GM21515 (cell line): Measurements from ENCODE around the gene LRRC8A.
"Not testable (repeated sequence)": the region's sequence is repeated elsewhere in the genome, so short reads cannot be mapped to it uniquely, and the experiment has no call there.

Source experiments
- ATAC-seq: cut with Tn5 transposase; IDR thresholded peaks from one replicate; pipeline ENCODE4 v1.9.1; 2021; ENCODE audit not compliant: unreplicated experiment

LRRC8A gene

DNA sequence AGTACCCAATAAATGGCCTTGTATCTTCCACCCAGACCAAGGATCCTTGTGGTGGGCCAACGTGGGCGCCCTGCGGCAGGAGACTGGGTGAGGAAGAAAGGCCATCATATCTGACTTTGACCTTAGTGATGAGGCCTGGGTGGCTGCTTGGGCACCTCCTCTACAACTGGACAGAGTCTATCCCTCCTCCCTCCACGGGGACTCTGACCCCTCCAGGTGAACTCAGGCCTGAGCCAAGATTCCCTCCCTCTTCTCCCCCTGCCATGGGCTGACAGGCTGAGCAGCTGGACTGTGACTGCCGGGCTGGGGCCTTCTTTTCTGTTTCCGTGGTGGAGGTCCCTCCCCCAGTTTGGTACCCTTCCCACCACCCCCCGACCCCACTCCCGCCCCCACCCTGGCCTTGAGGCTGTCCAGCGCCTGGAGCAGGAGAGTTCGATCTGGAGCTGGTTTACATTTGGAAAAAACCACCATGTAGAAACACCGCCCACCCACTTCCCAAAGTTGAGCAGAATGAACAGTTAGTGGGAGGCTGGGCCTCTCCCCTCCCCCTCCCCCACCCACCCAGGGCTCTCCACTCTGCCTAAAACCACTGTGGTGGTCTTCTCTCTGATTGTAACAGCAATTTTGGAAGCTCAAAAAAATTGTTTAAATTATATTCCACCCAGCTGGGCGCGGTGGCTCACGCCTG is 37.6 kb downstream of the LRRC8A start:
- ATAC-seq: no peak

DNA sequence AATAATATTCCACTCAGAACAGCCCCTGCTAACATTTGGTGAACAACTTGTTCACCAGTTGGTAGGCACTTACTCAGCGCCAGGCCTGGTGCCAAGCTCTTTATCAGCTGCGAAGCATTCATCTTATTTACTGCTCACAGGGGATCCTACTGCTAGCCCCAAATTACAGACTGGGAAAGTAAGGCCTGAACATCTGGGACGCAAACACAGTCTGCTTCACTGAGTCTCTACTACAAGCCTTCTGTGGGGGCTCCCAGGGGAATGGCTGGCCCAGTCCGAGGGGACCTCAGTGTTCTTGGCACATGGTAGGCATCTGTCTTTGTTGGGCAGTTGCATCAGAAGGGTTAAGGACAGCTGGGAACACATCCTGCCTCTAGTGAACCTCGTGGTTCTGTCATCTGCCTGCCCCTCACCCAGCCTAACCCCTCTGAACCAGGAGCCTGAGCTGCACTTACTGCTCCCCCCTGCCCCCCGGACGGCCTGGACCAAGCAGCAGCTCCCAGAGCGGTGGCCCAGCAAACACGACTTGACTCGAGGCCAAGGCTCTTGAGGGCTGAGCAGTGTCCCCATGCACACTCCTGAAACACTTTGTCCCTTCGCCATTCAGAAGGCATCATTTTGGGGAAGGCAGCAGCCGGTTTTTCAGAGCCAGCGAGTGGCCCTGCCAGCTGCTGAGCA is 38.6 kb downstream of the LRRC8A start, which contains the start of gene PHYHD1:
Gene PHYHD1, plus strand, starts transcription at position 602 of the 678 bp plus-strand sequence. CDS start 1,342 bp downstream, outside the sequence.
- ATAC-seq: no peak

DNA sequence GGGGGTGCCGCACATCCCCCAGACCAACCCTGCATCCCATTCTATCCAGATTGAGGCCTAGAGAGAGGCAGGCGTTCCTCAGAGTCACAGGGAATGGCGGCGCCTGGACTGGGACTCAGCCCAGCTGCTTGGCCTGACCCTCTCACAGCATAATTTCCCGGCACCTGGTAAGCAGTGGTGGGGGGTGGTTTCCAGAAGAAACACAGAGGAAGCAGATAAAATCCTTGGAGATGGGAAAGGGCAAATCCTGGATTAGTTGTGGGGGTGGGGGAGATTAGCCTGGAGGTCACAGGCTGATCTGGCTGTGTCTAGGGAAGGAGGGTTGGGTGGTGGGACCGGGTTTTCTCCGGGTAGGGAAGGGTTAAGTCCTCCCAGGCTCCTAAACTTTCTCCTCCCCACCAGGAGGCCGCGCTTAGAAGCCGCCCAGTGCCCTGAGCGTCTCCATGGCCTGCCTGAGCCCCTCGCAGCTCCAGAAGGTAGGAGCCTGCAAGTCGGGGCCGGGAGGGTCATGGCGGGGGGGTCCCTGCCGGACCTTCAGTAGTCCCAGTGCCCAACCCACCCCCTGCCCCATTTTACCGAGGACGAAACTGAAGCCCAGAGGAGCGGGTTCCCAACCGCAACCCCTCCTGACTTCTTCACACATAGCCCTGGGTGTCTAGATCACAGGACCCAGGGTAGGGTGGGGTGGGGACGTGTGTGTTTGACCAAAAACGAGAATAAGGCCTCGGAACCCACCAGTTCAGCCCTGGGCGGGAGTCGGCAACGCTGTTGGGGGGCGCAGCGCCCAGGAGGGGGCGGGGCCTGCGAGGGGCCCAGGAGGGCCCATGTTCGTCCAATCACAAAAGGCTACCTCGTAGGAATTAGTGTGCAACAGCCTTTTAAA is 40.2 kb downstream of the LRRC8A start:
- no peak for ATAC-seq

DNA sequence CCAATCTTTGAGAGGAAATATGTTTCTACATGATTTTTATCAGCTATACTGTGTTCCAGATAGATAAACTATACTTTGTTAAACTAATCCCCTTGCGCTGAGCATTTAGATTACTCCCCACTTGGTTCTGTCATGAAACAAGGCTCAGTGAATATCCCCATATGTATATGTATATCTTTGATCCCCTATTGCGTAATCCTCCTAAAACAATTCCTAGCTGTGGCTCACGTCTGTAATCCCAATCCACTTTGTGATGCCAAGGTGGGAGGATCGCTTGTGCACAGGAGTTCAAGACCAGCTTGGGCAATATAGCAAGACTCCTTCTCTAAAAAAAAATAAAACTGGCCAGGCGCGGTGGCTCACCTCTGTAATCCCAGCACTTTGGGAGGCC is 41.6 kb downstream of the LRRC8A start:
- no peak for ATAC-seq

DNA sequence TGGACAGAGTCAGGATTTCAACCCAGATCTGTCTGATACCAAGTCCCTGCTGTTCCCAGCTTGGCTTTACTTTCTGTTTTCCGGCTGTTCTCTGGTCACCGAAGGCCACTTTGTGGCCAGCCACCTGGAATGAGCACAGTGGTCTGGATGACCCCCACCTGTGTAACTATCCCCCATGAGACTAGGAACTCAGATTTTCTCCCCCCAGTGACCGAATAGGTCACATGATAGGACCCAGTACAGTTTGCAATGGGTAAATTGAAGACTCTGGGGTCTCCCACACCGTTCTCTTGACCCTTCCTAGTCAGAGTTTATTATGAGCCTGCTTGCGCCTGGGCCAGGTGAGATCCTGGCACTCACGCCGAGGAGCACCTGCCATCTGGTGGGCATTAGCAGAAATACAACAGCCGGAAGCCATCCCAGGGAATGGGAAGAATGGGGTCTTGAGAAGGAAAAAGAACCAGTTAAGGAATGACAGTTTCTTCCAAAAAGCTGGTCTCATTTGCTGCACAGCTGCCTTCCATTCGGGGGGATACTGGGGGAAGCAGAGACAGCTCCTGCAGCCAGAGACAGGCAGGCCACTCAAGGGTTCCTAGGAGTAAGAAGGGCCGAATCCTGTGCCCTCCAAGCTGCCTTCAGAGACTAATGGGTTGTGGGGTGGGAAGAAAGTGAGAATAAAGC is 45.9 kb downstream of the LRRC8A start:
- ATAC-seq: no peak

GRCh38 chr9:128928624-128929023 is 46.7 kb downstream of the LRRC8A start:
- ATAC-seq: no peak

DNA sequence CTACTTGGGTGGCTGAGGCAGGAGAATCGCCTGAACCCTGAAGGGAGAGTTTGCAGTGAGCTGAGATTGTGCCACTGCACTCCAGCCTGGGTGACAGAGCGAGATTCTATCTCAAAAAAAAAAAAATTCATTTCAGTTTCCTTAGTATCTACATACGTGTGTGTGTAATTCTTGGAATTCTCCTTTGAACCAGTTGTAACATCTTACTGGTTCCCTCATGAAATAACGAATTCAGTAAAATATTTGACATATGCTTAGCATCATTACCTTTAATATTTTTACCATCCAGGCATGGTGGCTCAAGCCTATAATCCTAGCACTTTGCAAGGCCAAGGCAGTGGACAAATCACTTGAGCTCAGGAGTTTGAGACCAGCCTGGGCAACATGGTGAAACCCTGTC is 47.6 kb downstream of the LRRC8A start:
- no peak for ATAC-seq

- no peak for ATAC-seq
Observed at GRCh38 chr9:128933731-128934130, 51.8 kb downstream of the LRRC8A start.

DNA sequence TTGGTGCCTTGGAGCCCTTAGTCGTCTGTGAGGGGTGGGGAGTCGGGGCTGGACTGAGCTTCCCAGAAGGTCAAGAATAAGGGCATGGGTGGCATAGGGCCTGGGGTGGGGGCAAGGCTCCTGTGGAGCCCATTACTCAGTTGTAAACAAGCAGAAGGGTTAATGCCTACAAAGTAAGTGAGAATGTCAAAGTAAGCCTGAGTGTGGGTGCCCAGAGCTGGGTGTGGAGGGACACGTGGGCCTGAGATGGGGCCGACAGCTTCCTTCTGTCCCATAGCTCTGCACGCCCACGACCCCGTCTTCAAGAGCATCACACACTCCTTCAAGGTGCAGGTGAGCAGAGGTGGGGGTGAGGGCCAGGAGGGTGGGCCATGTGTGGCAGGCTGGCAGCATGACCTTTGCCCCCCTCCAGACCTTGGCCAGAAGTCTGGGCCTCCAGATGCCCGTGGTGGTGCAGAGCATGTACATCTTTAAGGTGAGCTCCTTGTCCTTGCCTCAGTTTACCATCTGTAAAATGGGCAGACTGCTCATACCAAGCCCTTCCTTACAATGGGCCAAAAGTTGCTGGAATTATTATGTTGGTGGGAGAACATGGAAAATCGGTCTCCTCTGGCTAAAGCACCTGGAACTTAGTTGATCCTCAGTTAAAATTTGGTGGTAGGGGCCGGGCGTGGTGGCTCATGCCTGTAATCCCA is 54.4 kb downstream of the LRRC8A start:
- ATAC-seq: no peak

DNA sequence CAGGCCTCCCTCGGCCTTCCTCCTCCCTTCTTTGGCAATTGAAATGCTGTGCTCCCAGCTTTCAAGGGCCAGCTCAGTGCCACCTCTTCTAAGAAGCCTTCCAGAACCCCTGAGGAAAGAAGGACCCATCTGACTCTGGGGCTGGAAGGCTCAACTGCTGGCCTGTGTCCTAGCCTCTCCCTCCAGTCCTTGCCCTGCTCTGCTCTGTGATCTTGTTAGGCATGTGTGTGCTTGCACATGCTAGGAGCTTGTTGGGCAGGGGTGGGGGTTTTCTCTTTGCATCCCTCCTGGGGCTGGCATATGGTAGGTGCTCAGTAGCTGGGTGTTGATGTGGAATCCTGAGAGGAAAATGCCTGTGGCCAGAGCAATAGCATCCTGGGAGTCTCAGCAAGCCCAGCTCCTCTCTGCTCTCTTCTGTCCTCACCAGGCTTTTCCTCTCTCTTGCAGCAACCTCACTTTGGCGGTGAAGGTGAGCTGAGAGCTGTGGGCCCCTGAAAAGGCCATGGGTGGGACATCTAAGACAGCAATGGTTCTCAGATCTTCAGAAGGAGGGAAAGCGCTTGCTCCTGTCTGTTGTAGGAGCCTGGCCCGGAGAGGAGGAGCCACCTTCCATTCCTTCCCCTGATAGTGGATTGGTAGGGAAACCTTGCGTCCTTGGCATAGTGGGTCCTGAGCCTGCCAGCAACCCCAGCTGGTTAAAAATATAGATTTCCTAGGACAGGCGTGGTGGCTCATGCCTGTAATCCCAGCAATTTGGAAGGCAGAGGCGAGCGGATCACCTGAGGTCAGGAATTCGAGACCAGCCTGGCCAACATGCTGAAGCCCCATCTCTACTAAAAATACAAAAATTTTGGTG is 55.6 kb downstream of the LRRC8A start:
- ATAC-seq: no peak

DNA sequence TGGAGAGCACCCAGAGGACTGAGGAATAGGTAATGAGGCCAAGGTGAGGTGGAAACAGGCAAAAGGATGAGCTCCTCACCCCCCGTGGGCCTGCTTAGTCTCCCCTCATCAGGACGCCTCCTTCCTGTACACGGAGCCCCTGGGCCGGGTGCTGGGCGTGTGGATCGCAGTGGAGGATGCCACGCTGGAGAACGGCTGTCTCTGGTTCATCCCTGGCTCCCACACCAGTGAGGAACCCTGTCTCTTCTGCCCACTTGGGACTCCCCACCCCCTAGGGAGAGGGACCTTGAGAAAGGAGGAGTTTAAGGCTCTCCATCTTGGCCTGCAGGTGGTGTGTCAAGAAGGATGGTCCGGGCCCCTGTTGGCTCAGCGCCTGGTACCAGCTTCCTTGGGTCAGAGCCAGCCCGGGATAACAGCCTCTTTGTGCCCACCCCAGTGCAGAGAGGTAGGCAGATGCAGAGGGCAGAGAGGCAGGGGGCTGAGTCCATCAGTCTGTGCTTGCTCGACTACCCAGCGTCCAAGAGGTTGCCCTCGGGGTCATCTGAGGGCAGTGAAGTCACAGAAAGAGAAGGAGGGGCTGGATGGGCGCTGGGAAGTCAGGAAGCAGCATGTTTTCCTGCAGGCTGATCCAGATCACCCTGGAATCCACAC is 58.5 kb downstream of the LRRC8A start:
- no peak for ATAC-seq

DNA sequence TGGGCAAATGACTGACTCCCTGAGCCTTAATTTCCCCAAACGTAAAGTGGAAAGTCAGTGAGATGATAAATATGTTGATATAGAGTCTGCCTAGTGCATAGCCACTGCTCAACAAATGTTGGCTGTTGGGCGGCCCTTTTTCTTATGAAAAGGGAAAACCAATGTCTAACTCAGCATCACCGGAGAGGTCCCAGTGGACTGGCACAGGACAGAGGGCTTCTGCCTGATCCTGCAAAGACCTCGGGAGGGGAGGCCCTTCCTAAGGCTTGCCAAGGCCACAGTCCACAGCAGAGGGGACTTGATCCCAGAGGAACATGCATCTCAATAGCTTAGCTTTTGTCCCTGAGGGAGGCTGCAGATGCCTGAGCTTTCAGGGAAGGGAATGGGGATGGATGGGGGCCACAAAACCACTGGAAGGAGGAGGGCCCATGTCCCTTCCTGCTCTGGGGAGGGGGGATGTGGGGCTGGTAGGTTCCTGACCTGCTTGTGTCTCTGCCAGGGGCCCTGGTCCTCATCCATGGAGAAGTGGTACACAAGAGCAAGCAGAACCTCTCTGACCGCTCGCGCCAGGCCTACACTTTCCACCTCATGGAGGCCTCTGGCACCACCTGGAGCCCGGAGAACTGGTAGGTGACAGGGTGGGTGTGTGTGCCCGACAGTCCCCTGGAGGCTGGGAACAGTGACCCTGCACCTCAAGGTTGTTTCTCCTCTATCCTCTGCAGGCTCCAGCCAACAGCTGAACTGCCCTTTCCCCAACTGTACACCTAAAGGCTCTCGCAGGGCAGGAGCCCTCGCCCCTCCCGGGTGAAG is 59.2 kb downstream of the LRRC8A start:
- ATAC-seq: no peak

- ATAC-seq: no peak
Observed at GRCh38 chr9:128943832-128944620, 62.1 kb downstream of the LRRC8A start.

GRCh38 chr9:128944966-128945365 is 63.0 kb downstream of the LRRC8A start:
- not testable (repeated sequence) for ATAC-seq

GRCh38 chr9:128945798-128946501 is 64.0 kb downstream of the LRRC8A start:
- no peak for ATAC-seq

DNA sequence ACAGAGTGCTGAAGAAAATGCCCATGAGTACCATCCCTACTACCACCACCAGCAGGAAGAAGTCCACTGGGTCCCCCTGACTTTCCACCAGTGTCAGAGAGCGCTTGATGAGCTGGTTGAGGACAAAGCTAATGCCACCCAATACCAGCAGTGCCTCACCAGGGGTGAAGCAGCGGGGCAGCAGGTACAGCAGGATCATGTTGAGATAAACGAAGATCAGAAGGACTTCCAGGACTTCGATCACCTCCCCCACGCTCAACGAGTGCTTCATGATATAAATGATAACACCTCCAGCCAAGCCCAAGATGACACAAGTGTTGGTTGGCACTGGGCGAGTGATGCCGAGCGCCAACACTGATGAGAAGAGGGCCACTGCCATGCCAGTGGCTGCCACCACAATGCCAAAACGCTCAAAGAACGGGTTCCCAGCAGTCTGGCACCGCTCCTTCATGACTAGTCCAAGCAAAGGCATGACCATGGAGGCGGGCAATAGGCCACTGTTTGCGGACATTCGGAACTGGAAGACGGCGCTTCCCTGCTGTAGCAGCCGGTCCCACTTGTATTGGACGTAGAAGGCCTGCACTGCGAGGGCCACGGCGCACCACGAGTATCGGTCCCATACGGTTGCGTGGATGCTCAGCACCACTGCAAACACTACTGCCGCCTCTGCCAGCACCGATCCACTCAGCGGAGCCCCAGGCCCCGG is 64.8 kb downstream of the LRRC8A start:
- peak; percentile 23 for ATAC-seq

DNA sequence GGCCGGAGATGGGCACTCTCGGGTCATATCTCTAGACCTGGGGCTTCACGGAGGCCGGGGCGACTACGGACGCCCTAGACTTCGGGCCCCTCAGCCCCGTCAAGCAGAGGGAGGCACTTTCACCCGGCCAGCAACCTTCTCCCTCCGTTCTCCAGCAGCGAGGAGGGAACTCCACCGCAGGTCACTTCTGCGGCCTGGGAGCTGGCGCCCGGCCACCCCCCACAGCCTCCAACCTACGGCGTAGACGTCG is 65.3 kb downstream of the LRRC8A start:
- no peak for ATAC-seq
